HCT116 (cell line): ENCODE measurements around the gene SDC1. TPM values are rescaled to one million over a fixed set of nuclear protein-coding genes. Genes with fewer than 3 reads are reported as not detected.

ENCODE experiments used
- ATAC-seq: fragments of 200-7000 bp; cut with Tn5 transposase; 2 replicates; pipeline ENCODE4 v1.9.1; 2020; ENCODE audit warnings: mild to moderate bottlenecking, moderate library complexity
- BruUV-seq: library from RNA; stranded (reverse); fragments of 400-500 nt; replicated peaks from 2 replicates; lab custom pipeline; 2021; lab: Mats Ljungman, UMichigan
- CTCF ChIA-PET: fragments of 300-600 bp; sonication (Branson Sonifier 250); formaldehyde crosslinking; loops from one replicate; lab custom pipeline; 2021; ENCODE audit warnings: antibody characterized with exemption; lab: Charles Lee
- POLR2A ChIA-PET: fragments of 300-600, 350-600 bp; sonication (Branson Sonifier 250); formaldehyde crosslinking; loops from one replicate; lab custom pipeline; 2021; ENCODE audit warnings: antibody characterized with exemption; lab: Charles Lee
- RAD21 ChIA-PET, 2 experiments: fragments of 300-600 bp; sonication (Branson Sonifier 250); formaldehyde crosslinking; loops; one replicate each; lab custom pipeline; 2023; ENCODE audit warnings: low total read pairs in 2 of 2; ENCODE audit not compliant: uncharacterized antibody in 2 of 2, unreplicated experiment in 2 of 2, low non-redundant PET in 1 of 2; lab: Charles Lee
- DNase-seq: peaks from one replicate; pipeline ENCODE4 v3.0.0-alpha.2; 2010; ENCODE audit warnings: low read depth, low spot score
- H2AFZ ChIP-seq: fragments of 200-600 bp; shearing (Covaris generic), sonication (generic); 2 replicates; pipeline ENCODE4 v1.6.1; 2017; ENCODE audit warnings: low read depth, mixed run types, mixed read lengths, antibody characterized with exemption, low read length; ENCODE audit not compliant: poor library complexity, severe bottlenecking
- H3K27ac ChIP-seq: 2 replicates; pipeline ENCODE4 v1.5.1; 2012; ENCODE audit warnings: low read depth, low read length
- H3K27me3 ChIP-seq: fragments of 200-600 bp; sonication (generic); 2 replicates; pipeline ENCODE4 v1.6.1; 2016; ENCODE audit warnings: mixed run types, low read length, mixed read lengths; ENCODE audit not compliant: insufficient read depth
- H3K36me3 ChIP-seq, 2 experiments: fragments of 200-500 bp in 1 of 2; fragments of 200-600 bp in 1 of 2; sonication (Bioruptor generic) in 1 of 2; sonication (generic) in 1 of 2; 2 replicates each; pipeline versions ENCODE4 v1.5.1 to v1.6.1; 2014 to 2016; ENCODE audit warnings: low read length in 2 of 2, inconsistent platforms in 1 of 2, mixed read lengths in 1 of 2, mixed run types in 1 of 2; ENCODE audit not compliant: insufficient read depth in 2 of 2, control insufficient read depth in 1 of 2
- H3K4me1 ChIP-seq, 2 experiments: fragments of 200-600 bp in 1 of 2; sonication (generic) in 1 of 2; 2 replicates each; pipeline versions ENCODE4 v1.5.1 to v1.6.1; 2012 to 2017; ENCODE audit warnings: low read length in 2 of 2, inconsistent platforms in 1 of 2, mild to moderate bottlenecking in 1 of 2, mixed read lengths in 1 of 2, mixed run types in 1 of 2, moderate library complexity in 1 of 2; ENCODE audit not compliant: insufficient read depth in 2 of 2, control insufficient read depth in 1 of 2
- H3K4me2 ChIP-seq: fragments of 200-600 bp; sonication (generic); 2 replicates; pipeline ENCODE4 v1.6.1; 2017; ENCODE audit warnings: mixed run types, low read length, mixed read lengths
- H3K4me3 ChIP-seq, 2 experiments: fragments of 200-600 bp in 1 of 2; sonication (generic) in 1 of 2; replicated peaks in 1 of 2; 2 replicates each; pipeline ENCODE4 v1.5.1; 2011 to 2016; ENCODE audit warnings: low read length in 2 of 2, control low read depth in 1 of 2, low read depth in 1 of 2, mild to moderate bottlenecking in 1 of 2, mixed read lengths in 1 of 2, mixed run types in 1 of 2
- H3K79me2 ChIP-seq: fragments of 200-600 bp; sonication (generic); 2 replicates; pipeline ENCODE4 v1.6.1; 2017; ENCODE audit warnings: mild to moderate bottlenecking, mixed run types, low read length, moderate library complexity, mixed read lengths; ENCODE audit not compliant: insufficient read depth
- H3K9ac ChIP-seq: fragments of 200-600 bp; sonication (generic); 2 replicates; pipeline ENCODE4 v1.6.1; 2016; ENCODE audit warnings: low read length, mixed read lengths
- H3K9me2 ChIP-seq: fragments of 200-600 bp; sonication (generic), shearing (Covaris generic); 2 replicates; pipeline ENCODE4 v1.6.1; 2017; ENCODE audit warnings: mixed run types, mild to moderate bottlenecking, moderate library complexity; ENCODE audit not compliant: insufficient read depth
- H3K9me3 ChIP-seq, 2 experiments: fragments of 200-500 bp in 1 of 2; fragments of 200-600 bp in 1 of 2; sonication (Bioruptor generic) in 1 of 2; sonication (generic) in 1 of 2; 2 replicates each; pipeline ENCODE4 v1.6.1; 2014 to 2017; ENCODE audit warnings: low read length in 2 of 2, mixed read lengths in 2 of 2, inconsistent platforms in 1 of 2, low read depth in 1 of 2, mild to moderate bottlenecking in 1 of 2, mixed run types in 1 of 2, moderate library complexity in 1 of 2; ENCODE audit not compliant: control insufficient read depth in 1 of 2, insufficient read depth in 1 of 2
- H4K20me1 ChIP-seq: fragments of 200-600 bp; sonication (generic), shearing (Covaris generic); 2 replicates; pipeline ENCODE4 v1.6.1; 2017; ENCODE audit warnings: mixed run types, mild to moderate bottlenecking, moderate library complexity; ENCODE audit not compliant: insufficient read depth
- CBX3 ChIP-seq: IDR thresholded peaks from 2 replicates; pipeline ENCODE4 v1.6.1; 2012; ENCODE audit warnings: low read depth
- CTCF ChIP-seq, 3 experiments: fragments of 200-600 bp in 1 of 3; sonication (generic) in 1 of 3; IDR thresholded peaks in 2 of 3; conservative IDR thresholded peaks in 1 of 3; 2 replicates each; pipeline ENCODE4 v1.5.1; 2012 to 2017; ENCODE audit warnings: low read depth in 2 of 3, low read length in 2 of 3, antibody characterized with exemption in 1 of 3, borderline replicate concordance in 1 of 3, control low read depth in 1 of 3, mild to moderate bottlenecking in 1 of 3, mixed read lengths in 1 of 3, mixed run types in 1 of 3, moderate library complexity in 1 of 3; ENCODE audit not compliant: insufficient read depth in 1 of 3
- EZH2 ChIP-seq: fragments of 200-600 bp; sonication (generic); IDR thresholded peaks from 2 replicates; pipeline ENCODE4 v1.6.1; 2017; ENCODE audit warnings: antibody characterized with exemption, mixed run types
- SIN3A ChIP-seq: IDR thresholded peaks from 2 replicates; pipeline ENCODE4 v1.6.1; 2012; ENCODE audit warnings: low read depth
- SP1 ChIP-seq: IDR thresholded peaks from 2 replicates; pipeline ENCODE4 v1.6.1; 2012; ENCODE audit warnings: low read depth
- ZFX ChIP-seq: fragments of 450-650 bp; IDR thresholded peaks from 2 replicates; pipeline ENCODE4 v1.6.1; 2017
- intact Hi-C: fragments of 100-400 bp; cut with micrococcal nuclease; formaldehyde crosslinking; loops from 2 replicates; pipeline ENCODE4 v1.10.0; 2022
- total RNA-seq: library from RNA; stranded (reverse); gene quantifications from one replicate; pipeline ENCODE4 v1.2.1, GENCODE V29; 2021; ENCODE audit not compliant: unreplicated experiment

SDC1 gene
- total RNA-seq, 1 experiment from 2014 or later, result 32.0 TPM

- Histone ChIP-seq H3K9ac (no peak overlapping the region), H3K9me3 (no peaks in the 10 kb centered on the region), H3K4me3 (no peak overlapping the region), H2AFZ (no peak overlapping the region), H3K27ac (no peak overlapping the region), H3K9me2 (no peaks in the 10 kb centered on the region), H3K79me2 (no peaks in the 10 kb centered on the region), H3K27me3 (no peaks in the 10 kb centered on the region), H3K4me1 (peaks cover 0 to 20% of the 10 kb centered on the region in 2 experiments; a peak in 2 of 4 replicates), H3K4me2 (no peak overlapping the region), H3K36me3 (no peaks in the 10 kb centered on the region), H4K20me1 (no peaks in the 10 kb centered on the region)
- intact Hi-C loops, result no loop called here
- ATAC-seq, result no peak
- BruUV-seq, result no TSS peak
- no peak for TF ChIP-seq ZFX
- TF ChIP-seq EZH2, result no peak
- no peak for TF ChIP-seq CTCF (IDR thresholded peaks at IDR 0.05 in 2 of 3, conservative IDR thresholded peaks at IDR 0.05 in 1 of 3; ENCODE audit: borderline replicate concordance in 1 of 3, insufficient read depth in 1 of 3, low read depth in 2 of 3, low read length in 2 of 3)
- TF ChIP-seq CBX3, result no peak
- TF ChIP-seq SIN3A, result no peak
- TF ChIP-seq SP1, result no peak
- DNase-seq, result no peak
- ChIA-PET RAD21 (no interaction called here), CTCF (interaction anchor here (0.5 kb wide), 1 partner anchor 378 kb away, joined by 3 read pairs; no protein-coding TSS in a partner anchor), POLR2A (no interaction called here)
Observed at GRCh38 chr2:20180676-20181648, 44.0 kb downstream of the SDC1 start.
